Articular chondrocyte of knee joint (primary cell): Measurements from ENCODE around the gene ASAP2. TPM values are rescaled to one million over a fixed set of nuclear protein-coding genes. Genes with fewer than 3 reads are reported as not detected.

Source experiments
- total RNA-seq: library from RNA; depleted of rRNA; stranded (reverse); fragments of >200 nt; gene quantifications from 2 replicates; pipeline ENCODE4 v1.2.3, GENCODE V29; 2012

ASAP2 gene
- 66.1 and 69.8 TPM in 2 replicates for total RNA-seq

DNA sequence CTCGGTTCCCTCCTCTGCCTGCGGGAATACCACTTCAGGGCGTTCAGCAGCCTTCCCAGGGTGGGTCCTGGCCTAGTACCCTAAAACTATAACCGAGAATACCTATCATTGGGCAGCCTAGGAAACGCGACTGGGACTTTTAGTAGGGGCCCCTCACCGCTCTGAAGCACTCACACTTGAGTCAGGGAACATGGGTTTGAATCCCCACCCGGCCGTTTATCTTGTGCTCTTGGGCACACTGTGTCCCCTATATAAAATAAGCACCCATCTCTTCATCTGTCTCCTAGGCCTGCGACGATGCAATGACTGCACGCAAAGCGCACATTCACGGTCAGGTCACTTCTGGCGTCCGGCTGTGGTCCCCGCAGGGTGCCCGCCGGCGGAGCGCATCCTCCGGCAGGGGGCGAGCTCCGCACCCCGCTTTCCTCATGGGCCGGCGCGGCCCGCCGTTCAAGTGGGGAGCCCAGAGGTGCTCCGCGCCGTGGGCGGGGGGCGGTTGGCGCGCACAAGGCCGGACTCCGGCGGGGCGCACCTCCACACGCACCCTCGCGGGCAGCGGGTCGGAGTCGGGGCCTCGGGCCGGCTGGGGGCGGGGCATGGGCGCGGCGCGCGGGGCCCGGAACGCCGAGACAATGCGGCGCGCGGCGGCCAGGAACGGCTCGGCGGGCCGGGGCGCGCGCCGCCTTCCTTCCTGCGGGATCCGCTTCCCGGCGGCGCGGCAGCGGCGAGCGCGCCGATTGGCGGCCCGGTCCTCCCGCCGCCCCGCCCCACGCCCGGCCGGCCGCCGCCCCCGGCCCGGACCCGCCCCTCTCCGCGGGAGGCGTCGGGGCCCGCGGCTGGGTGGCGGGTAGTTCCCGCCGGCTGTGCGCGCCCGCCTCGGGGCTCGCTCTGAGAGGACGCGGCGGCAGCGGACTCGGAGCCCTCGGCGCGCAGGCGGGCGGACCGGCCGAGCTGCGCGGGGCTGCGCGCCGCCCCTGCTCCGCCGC, at the start of gene ASAP2:
Gene ASAP2 (plus strand): TSS at position 850 of the 986 bp plus-strand sequence. CDS start 293 bp downstream, outside the sequence.

DNA sequence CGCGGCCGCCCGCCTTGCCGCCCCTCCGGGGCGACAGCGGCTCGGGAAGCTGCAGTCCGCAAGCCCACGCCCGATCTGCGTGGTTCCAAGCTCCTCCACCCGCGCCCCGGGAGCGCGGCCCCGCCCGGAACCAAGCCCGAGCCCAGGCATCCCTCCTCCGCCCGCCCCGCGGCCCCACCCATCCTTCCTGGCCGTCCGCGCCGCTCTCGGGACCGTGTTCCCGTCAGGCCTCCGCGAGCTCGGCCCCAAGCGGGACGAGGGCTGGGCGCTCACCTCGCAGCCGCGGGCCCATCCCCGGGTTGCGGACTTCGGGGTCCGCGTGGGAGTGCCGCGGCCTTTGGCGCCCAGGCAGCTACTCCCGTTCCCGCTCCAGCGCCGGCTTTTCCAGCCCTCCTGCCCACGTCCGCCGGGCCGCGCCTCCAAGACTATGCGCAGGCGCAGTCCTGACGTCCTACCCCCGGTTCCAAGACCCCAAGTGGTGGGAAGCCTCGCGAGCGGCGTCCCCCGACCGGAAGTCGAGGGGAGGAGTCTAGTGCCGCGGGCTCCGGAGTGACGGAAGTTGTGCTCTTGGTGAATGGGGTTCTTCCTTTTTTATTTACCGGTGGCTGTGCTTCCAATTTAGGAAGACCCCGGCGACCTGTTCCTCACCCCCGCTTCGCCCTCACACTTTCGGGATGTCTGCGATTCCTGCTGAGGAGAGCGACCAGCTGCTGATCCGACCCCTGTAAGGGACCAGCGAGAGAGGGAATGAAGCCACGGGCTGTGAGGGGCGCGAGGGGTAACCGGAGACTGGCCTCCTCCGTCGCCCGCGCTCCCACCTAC, 216.7 kb downstream of the ASAP2 start, which contains the start of the genes CPSF3 and ITGB1BP1:
Gene CPSF3 (plus strand): TSS at position 555 of the 822 bp plus-strand sequence. CDS start 120 bp downstream, at position 675.
Gene ITGB1BP1 (minus strand): TSS at position 429 of the 822 bp plus-strand sequence. CDS start 4,831 bp downstream, outside the sequence.

Other genes starting within 250 kb of the ASAP2 start
- gene MBOAT2, start 203.1 kb upstream of the ASAP2 start, total RNA-seq, result 50.7 and 52.2 TPM in 2 replicates
- 52.4 and 55.7 TPM in 2 replicates for gene ITGB1BP1, start 216.7 kb downstream of the ASAP2 start, total RNA-seq
- gene CPSF3, start 216.8 kb downstream of the ASAP2 start, total RNA-seq, result 41.9 and 47.8 TPM in 2 replicates